Spleen (tissue), 7 donors: ENCODE measurements around the gene DEFB121.

Experiments
- POLR2A ChIP-seq, 3 donors: fragments of 450-650 bp; IDR thresholded peaks; one replicate each; pipeline ENCODE4 v1.5.1; 2017; ENCODE audit warnings: antibody characterized with exemption in 3 of 3, mild to moderate bottlenecking in 1 of 3
- TF ChIP-seq, protein P1 (sequence below), 11 experiments: fragments of 200-600 bp in 7 of 11; fragments of 450-650 bp in 4 of 11; sonication (generic) in 4 of 11; IDR thresholded peaks in 8 of 11; conservative IDR thresholded peaks in 3 of 11; 1 replicate in 7 of 11; 2 replicates in 4 of 11; pipeline versions ENCODE4 v1.4.0 to v1.8.0; 2016 to 2021; ENCODE audit warnings: antibody characterized with exemption in 11 of 11, inconsistent platforms in 4 of 11, mild to moderate bottlenecking in 1 of 11
- donor health status: DM: no; HTN: no; CAD: no; lungs with moderate emphysema.
- donor health status: DM: no; HTN: no; CAD: no.
- donor health status: DM: no; HTN: no; CAD: no.

DNA sequence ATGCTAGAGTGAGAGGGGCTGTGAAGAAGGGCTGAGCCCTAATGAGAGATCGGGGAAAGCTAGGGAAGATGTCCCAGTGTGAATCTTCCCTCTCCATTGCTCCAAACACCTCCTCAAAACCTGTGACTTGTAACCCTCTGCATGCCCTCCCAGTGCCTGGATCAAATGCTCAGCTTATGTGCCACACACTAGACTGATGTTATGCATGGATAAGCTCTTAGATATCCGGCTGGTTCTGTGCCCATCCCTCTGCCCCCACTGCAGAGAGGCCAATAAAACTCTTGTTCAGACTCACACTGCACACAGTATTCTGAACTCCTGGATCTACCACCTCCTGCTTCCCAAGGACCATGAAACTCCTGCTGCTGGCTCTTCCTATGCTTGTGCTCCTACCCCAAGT lies 37.7 kb downstream of the DEFB121 start, which contains the start of gene DEFB118:
- no peak for TF ChIP-seq POLR2A (IDR thresholded peaks at IDR 0.05)
- TF ChIP-seq, protein P1, sequence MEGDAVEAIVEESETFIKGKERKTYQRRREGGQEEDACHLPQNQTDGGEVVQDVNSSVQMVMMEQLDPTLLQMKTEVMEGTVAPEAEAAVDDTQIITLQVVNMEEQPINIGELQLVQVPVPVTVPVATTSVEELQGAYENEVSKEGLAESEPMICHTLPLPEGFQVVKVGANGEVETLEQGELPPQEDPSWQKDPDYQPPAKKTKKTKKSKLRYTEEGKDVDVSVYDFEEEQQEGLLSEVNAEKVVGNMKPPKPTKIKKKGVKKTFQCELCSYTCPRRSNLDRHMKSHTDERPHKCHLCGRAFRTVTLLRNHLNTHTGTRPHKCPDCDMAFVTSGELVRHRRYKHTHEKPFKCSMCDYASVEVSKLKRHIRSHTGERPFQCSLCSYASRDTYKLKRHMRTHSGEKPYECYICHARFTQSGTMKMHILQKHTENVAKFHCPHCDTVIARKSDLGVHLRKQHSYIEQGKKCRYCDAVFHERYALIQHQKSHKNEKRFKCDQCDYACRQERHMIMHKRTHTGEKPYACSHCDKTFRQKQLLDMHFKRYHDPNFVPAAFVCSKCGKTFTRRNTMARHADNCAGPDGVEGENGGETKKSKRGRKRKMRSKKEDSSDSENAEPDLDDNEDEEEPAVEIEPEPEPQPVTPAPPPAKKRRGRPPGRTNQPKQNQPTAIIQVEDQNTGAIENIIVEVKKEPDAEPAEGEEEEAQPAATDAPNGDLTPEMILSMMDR (IDR thresholded peaks at IDR 0.05 in 8 of 11, conservative IDR thresholded peaks at IDR 0.05 in 3 of 11): no peak
